Renal cortex interstitium (tissue), 15 donors: ENCODE data around the gene BLACAT1. TPM values are rescaled to one million over a fixed set of nuclear protein-coding genes. Genes with fewer than 3 reads are reported as not detected.

ENCODE experiments used
- DNase-seq, 11 donors: peaks; one replicate each; pipeline ENCODE4 v3.0.0-alpha.2; 2013; ENCODE audit warnings: low read depth in 9 of 11, low spot score in 4 of 11; ENCODE audit errors: extremely low read depth in 1 of 11
- long read RNA-seq, 16 experiments: transcript quantifications; one replicate each; lab custom pipeline, GENCODE V29; 2026
- polyA plus RNA-seq, 3 donors: library from polyadenylated mRNA; unstranded; fragments of 120-200 nt; gene quantifications; one replicate each; pipeline ENCODE4 v1.2.1, GENCODE V29; 2013; ENCODE audit not compliant: insufficient read length in 3 of 3

The BLACAT1 gene
- 1 to 10 TPM; 3.1 to 3.5 (median 3.2) TPM for polyA plus RNA-seq
- long read RNA-seq, donor 1, partial matches to known transcripts: 0 of 2 reads
- long read RNA-seq, donor 1, other reads (novel, unspliced or antisense): 0 of 2 reads
- long read RNA-seq, donor 2, partial matches to known transcripts: 0 of 1 reads
- long read RNA-seq, donor 2, other reads (novel, unspliced or antisense): 0 of 1 reads
- long read RNA-seq, donor 3, partial matches to known transcripts: 0 of 3 reads
- long read RNA-seq, donor 3, other reads (novel, unspliced or antisense): 0 of 3 reads
- long read RNA-seq, donor 4, partial matches to known transcripts: 0 of 4 reads
- long read RNA-seq, donor 4, other reads (novel, unspliced or antisense): 0 of 4 reads
- long read RNA-seq, donor 5: 0 reads
- long read RNA-seq, donor 6, partial matches to known transcripts: 0 of 4 reads
- long read RNA-seq, donor 6, other reads (novel, unspliced or antisense): 0 of 4 reads
- long read RNA-seq, donor 7, partial matches to known transcripts: 0 of 1 reads
- long read RNA-seq, donor 7, other reads (novel, unspliced or antisense): 0 of 1 reads
- long read RNA-seq, donor 8, partial matches to known transcripts: 0 of 4 reads
- long read RNA-seq, donor 8, other reads (novel, unspliced or antisense): 0 of 4 reads
- long read RNA-seq, donor 9, partial matches to known transcripts: 0 of 1 reads
- long read RNA-seq, donor 9, other reads (novel, unspliced or antisense): 0 of 1 reads
- long read RNA-seq, donor 10: 0 reads
- long read RNA-seq, donor 11, partial matches to known transcripts: 0 of 1 reads
- long read RNA-seq, donor 11, other reads (novel, unspliced or antisense): 0 of 1 reads
- long read RNA-seq, donor 12: 0 reads
- long read RNA-seq, donor 13, transcript BLACAT1-201 (1 exons, 2,994 nt): major isoform, 7 of 7 reads
- long read RNA-seq, donor 13, partial matches to known transcripts: 0 of 7 reads
- long read RNA-seq, donor 13, other reads (novel, unspliced or antisense): 0 of 7 reads
- long read RNA-seq, donor 14: 0 reads
- long read RNA-seq, donor 15: 0 reads
- long read RNA-seq, donor 16, partial matches to known transcripts: 0 of 4 reads
- long read RNA-seq, donor 16, other reads (novel, unspliced or antisense): 0 of 4 reads

- no peak for DNase-seq
Measured at GRCh38 chr1:205455581-205456382, at the start of gene BLACAT1. Gene BLACAT1 (minus strand): TSS chr1:205456045.

- DNase-seq: no peak
Measured at GRCh38 chr1:205505076-205505729, 49.4 kb upstream of the BLACAT1 start.

GRCh38 chr1:205504311-205505075 lies 48.6 kb upstream of the BLACAT1 start, which contains the start of gene CDK18:
Gene CDK18 (plus strand): TSS chr1:205504669. CDS start chr1:205523168, 18,499 bp downstream.
- peak in 10 of 11 donors; percentile 61 to 84 (median 74) for DNase-seq

GRCh38 chr1:205502992-205503391 lies 47.1 kb upstream of the BLACAT1 start:
- DNase-seq: no peak

- no peak for DNase-seq
Measured at GRCh38 chr1:205502111-205502810, 46.4 kb upstream of the BLACAT1 start.

- no peak for DNase-seq
Measured at GRCh38 chr1:205500240-205501233, 44.7 kb upstream of the BLACAT1 start.

- no peak for DNase-seq
Measured at GRCh38 chr1:205499789-205500188, 43.9 kb upstream of the BLACAT1 start.

- no peak for DNase-seq
Measured at GRCh38 chr1:205497351-205497750, 41.5 kb upstream of the BLACAT1 start.

GRCh38 chr1:205496661-205497060 lies 40.8 kb upstream of the BLACAT1 start:
- DNase-seq: no peak

- DNase-seq: no peak
Measured at GRCh38 chr1:205495237-205495823, 39.5 kb upstream of the BLACAT1 start.

GRCh38 chr1:205494115-205494514 lies 38.3 kb upstream of the BLACAT1 start:
- DNase-seq: no peak

- no peak for DNase-seq
Measured at GRCh38 chr1:205493241-205494085, 37.6 kb upstream of the BLACAT1 start.

GRCh38 chr1:205492774-205493173 lies 36.9 kb upstream of the BLACAT1 start:
- no peak for DNase-seq

- DNase-seq: no peak
Measured at GRCh38 chr1:205492201-205492667, 36.4 kb upstream of the BLACAT1 start.
